Activated T-helper 2 cell treated with anti-CD3 and anti-CD28 coated beads, Interferon-gamma antibody, Interleukin-2, Interleukin-4, amounts not matched to agents 10 μg/mL and 5 μg/mL and 100 μg/mL, durations not matched to agents 14 hours and 24 hours and 36 hours (primary cell): Measurements from ENCODE around the gene CATSPER3. TPM values are rescaled to one million over a fixed set of nuclear protein-coding genes. Genes with fewer than 3 reads are reported as not detected.

Experiments used
- DNase-seq: peaks from one replicate; pipeline ENCODE4 v3.0.0; 2021; ENCODE audit warnings: low spot score
- H3K27ac Mint-ChIP-seq: one replicate; pipeline ENCODE4 v1.8.0; 2021; ENCODE audit warnings: mixed read lengths
- H3K27me3 Mint-ChIP-seq: one replicate; pipeline ENCODE4 v1.8.0; 2021; ENCODE audit warnings: low read depth, mixed read lengths
- H3K36me3 Mint-ChIP-seq: one replicate; pipeline ENCODE4 v1.8.0; 2021; ENCODE audit warnings: low read depth, mixed read lengths
- H3K4me1 Mint-ChIP-seq: one replicate; pipeline ENCODE4 v1.8.0; 2021; ENCODE audit warnings: low read depth, mixed read lengths
- H3K4me3 Mint-ChIP-seq: one replicate; pipeline ENCODE4 v1.8.0; 2021; ENCODE audit warnings: low read depth, mild to moderate bottlenecking, moderate library complexity, mixed read lengths
- H3K9me3 Mint-ChIP-seq: one replicate; pipeline ENCODE4 v1.8.0; 2021; ENCODE audit warnings: mixed read lengths
- intact Hi-C: fragments of 100-400 bp; cut with micrococcal nuclease; formaldehyde crosslinking; loops from one replicate; pipeline ENCODE4 v1.15.1; 2023
- total RNA-seq: library from RNA; stranded (reverse); gene quantifications from 2 replicates; pipeline ENCODE4 v1.2.3, GENCODE V29; 2022

The CATSPER3 gene
- 0.34 and 0.90 TPM in 2 replicates for total RNA-seq

DNA sequence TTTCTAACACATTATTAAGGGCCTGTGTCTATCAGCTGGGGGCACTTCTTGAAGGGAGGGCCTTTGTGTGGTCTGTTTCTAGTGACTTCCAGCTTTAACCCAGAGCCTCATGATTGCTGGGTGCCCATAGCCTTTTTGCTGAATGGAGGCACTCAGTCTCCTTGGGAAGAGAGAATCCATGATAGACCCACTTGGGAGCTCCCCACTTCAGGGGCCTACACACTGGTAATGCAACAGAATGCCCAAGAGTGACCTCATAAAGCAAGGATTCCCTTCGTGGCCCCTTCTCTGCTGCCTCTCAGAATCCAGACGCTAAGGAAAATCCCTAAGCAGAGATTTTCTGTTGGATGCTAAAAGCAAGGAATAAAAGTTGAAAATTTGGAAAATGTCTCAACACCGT is at the start of gene CATSPER3:
Gene CATSPER3 (plus strand): TSS at position 301 of the 400 bp plus-strand sequence. CDS start 85 bp downstream, at position 386.
- intact Hi-C loops: no loop called here
- H3K9me3 Mint-ChIP-seq: no peaks in the 10 kb centered on the region

DNA sequence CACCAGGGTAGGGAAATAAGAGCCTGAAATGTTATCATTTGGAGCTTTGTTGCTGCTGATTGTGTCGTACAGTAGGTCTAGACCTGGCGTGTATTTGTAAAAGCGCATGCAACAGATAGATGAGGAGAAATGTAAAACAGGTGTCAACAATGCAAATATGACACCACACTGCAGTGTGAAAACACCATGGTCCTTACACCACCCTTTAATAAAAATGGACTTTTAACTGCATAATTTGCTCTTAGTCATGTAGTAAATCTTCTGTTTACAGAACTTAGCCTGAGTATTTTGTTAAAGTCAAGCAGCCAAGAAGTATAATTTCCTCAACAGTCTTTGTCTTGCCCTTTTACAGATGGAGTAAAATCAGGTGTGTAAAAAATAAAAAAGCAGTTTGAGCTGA is 48.8 kb upstream of the CATSPER3 start:
- intact Hi-C loops: no loop called here
- Mint-ChIP-seq H3K36me3 (peaks cover 47% of the 10 kb centered on the region), H3K9me3 (no peaks in the 10 kb centered on the region), H3K4me3 (no peak overlapping the region), H3K4me1 (peaks cover 41% of the 10 kb centered on the region), H3K27me3 (no peaks in the 10 kb centered on the region), H3K27ac (peak overlapping the region; percentile 54)
- no peak for DNase-seq

More for the DNA sequence above, at the start of gene CATSPER3:
- Mint-ChIP-seq H3K36me3 (peaks cover 28% of the 10 kb centered on the region), H3K4me1 (peaks cover 28% of the 10 kb centered on the region), H3K27me3 (no peaks in the 10 kb centered on the region), H3K4me3 (no peak within 1 kb of the TSS), H3K27ac (no peak within 1 kb of the TSS)
- no peak for DNase-seq

- Mint-ChIP-seq H3K4me1 (peaks cover 41% of the 10 kb centered on the region), H3K36me3 (peaks cover 43% of the 10 kb centered on the region), H3K9me3 (no peaks in the 10 kb centered on the region), H3K27ac (peak overlapping the region; percentile 77), H3K4me3 (no peak overlapping the region), H3K27me3 (no peaks in the 10 kb centered on the region)
- intact Hi-C loops: loop anchor here (1.0 kb wide), 2 partner anchors 16 to 44 kb away; partner anchors contain the start of gene PCBD2
- DNase-seq: no peak
These were observed 46.7 kb upstream of the CATSPER3 start for GRCh38 chr5:134920848-134921575.

GRCh38 chr5:134932508-134932907 is 35.2 kb upstream of the CATSPER3 start:
- no peak for DNase-seq
- H3K36me3 Mint-ChIP-seq: peaks cover 29% of the 10 kb centered on the region
- H3K9me3 Mint-ChIP-seq: no peaks in the 10 kb centered on the region
- H3K4me1 Mint-ChIP-seq: no peaks in the 10 kb centered on the region
- intact Hi-C loops: no loop called here
- no peak overlapping the region for H3K4me3 Mint-ChIP-seq
- H3K27ac Mint-ChIP-seq: no peak overlapping the region
- H3K27me3 Mint-ChIP-seq: no peaks in the 10 kb centered on the region

DNA sequence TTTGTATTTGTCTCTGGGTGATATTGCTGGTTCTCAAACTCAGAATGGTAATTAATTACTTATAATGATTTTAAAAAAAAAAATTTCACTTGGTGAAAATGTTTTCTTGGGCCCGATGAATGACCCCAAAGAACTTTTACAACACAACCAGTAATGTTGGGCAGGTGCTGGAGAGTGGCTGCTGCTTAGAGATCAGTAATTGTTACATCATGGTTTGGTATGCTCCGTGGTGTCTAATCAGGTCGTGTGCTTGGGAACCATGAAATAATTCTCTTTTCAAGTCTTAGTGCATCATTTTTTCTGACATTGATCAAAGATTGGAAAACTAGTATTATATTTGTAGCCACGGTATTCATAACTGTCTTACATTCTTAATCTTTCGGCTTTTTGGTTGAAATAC is 33.5 kb upstream of the CATSPER3 start:
- no peaks in the 10 kb centered on the region for H3K9me3 Mint-ChIP-seq
- no peaks in the 10 kb centered on the region for H3K27me3 Mint-ChIP-seq
- H3K4me1 Mint-ChIP-seq: no peaks in the 10 kb centered on the region
- H3K4me3 Mint-ChIP-seq: no peak overlapping the region
- intact Hi-C loops: no loop called here
- H3K27ac Mint-ChIP-seq: no peak overlapping the region
- DNase-seq: no peak
- peaks cover 29% of the 10 kb centered on the region for H3K36me3 Mint-ChIP-seq

GRCh38 chr5:134935711-134936602 is 31.8 kb upstream of the CATSPER3 start:
- H3K27me3 Mint-ChIP-seq: no peaks in the 10 kb centered on the region
- H3K4me3 Mint-ChIP-seq: no peak overlapping the region
- H3K27ac Mint-ChIP-seq: no peak overlapping the region
- DNase-seq: no peak
- peaks cover 24% of the 10 kb centered on the region for H3K36me3 Mint-ChIP-seq
- H3K4me1 Mint-ChIP-seq: no peaks in the 10 kb centered on the region
- intact Hi-C loops: no loop called here
- H3K9me3 Mint-ChIP-seq: no peaks in the 10 kb centered on the region

DNA sequence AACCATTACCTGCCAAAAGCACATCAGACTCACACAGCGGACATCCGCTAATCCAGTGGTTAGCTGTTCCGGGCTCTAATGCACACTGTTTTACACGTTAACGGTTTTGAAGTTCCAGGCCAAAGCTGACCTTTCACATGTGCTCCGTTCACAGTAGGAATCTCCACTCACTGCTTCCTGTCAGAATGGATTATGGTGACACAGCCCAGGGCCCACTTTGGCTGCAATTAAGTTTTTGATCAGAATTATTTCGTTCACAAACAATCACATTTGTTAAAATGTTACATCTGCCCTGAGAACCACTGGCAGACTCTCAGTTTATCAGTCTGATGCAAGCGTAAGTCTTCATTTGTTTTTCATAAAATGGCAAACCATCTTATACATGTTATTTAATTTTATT is 30.2 kb upstream of the CATSPER3 start:
- no peak overlapping the region for H3K4me3 Mint-ChIP-seq
- H3K27ac Mint-ChIP-seq: no peak overlapping the region
- H3K9me3 Mint-ChIP-seq: no peaks in the 10 kb centered on the region
- no peaks in the 10 kb centered on the region for H3K4me1 Mint-ChIP-seq
- intact Hi-C loops: no loop called here
- DNase-seq: no peak
- no peaks in the 10 kb centered on the region for H3K27me3 Mint-ChIP-seq
- H3K36me3 Mint-ChIP-seq: peaks cover 22% of the 10 kb centered on the region

GRCh38 chr5:134938030-134938429 is 29.7 kb upstream of the CATSPER3 start:
- Mint-ChIP-seq H3K27ac (no peak overlapping the region), H3K9me3 (no peaks in the 10 kb centered on the region), H3K36me3 (peaks cover 23% of the 10 kb centered on the region), H3K27me3 (no peaks in the 10 kb centered on the region), H3K4me1 (no peaks in the 10 kb centered on the region), H3K4me3 (no peak overlapping the region)
- DNase-seq: no peak
- intact Hi-C loops: no loop called here

- intact Hi-C loops: no loop called here
- H3K4me1 Mint-ChIP-seq: no peaks in the 10 kb centered on the region
- H3K4me3 Mint-ChIP-seq: no peak overlapping the region
- H3K27ac Mint-ChIP-seq: no peak overlapping the region
- H3K27me3 Mint-ChIP-seq: no peaks in the 10 kb centered on the region
- H3K9me3 Mint-ChIP-seq: no peaks in the 10 kb centered on the region
- peaks cover 19% of the 10 kb centered on the region for H3K36me3 Mint-ChIP-seq
- DNase-seq: no peak
These were observed 28.2 kb upstream of the CATSPER3 start for GRCh38 chr5:134939500-134939899.

DNA sequence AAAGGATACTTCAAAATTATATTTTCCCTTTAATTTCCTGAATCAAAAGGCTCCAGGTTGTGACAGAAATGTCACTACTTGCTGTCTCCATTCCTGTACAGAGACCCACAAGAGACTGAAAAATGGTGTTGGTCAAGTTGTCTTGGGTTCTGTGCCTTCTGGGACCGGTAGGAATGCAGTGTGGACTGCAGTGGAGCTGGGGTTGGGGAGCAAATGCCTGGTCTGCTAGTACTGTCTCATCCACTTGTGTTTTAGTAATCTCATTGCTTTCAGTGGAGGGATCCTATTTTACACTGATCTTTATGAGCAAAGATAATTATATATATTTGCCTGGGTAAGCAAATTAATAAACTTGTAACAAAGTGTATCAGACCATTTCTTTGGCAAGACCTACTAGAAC is 24.2 kb upstream of the CATSPER3 start:
- no peaks in the 10 kb centered on the region for H3K4me1 Mint-ChIP-seq
- no peak overlapping the region for H3K27ac Mint-ChIP-seq
- H3K27me3 Mint-ChIP-seq: no peaks in the 10 kb centered on the region
- H3K9me3 Mint-ChIP-seq: no peaks in the 10 kb centered on the region
- intact Hi-C loops: no loop called here
- no peak overlapping the region for H3K4me3 Mint-ChIP-seq
- no peak for DNase-seq
- H3K36me3 Mint-ChIP-seq: peaks cover 8% of the 10 kb centered on the region

DNA sequence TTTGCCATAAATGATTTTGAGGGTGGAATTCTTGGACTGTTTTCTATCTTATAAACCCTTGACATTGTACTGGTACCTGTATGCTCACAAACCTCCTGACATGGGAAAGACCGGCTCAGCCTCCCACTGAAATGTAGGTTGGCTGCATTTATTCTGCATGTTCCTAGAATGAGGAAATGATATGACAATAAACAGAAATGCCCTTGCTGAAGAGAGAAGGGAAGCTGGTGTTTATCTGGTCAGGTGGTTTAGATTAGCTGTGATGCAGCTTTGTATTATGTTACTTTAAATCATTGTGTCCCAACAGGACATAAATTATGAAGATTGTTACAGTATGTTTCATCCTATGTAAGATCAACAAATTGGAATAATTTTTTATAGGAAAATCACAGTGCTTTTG is 23.1 kb upstream of the CATSPER3 start:
- intact Hi-C loops: no loop called here
- Mint-ChIP-seq H3K27ac (no peak overlapping the region), H3K9me3 (no peaks in the 10 kb centered on the region), H3K27me3 (no peaks in the 10 kb centered on the region), H3K4me3 (no peak overlapping the region), H3K36me3 (peaks cover 8% of the 10 kb centered on the region), H3K4me1 (no peaks in the 10 kb centered on the region)
- no peak for DNase-seq

DNA sequence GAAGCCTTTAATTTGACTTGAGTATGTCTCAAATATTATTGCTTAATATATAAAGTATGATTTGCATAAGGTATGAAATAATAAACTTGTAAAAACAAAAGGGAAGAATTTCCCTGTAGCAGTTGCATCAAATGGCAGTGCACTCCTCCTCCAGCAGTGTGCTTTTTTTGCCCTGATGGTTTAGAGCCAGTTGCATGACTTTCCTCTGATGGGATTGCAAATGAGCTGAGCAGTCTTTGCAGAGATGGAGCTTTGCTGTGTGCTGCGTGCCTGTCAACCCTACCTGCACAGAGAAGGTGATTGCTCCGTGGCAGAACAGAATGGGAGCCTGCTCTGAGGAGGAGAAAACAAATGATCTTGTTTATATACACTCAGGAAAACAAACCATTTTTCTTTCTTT is 22.7 kb upstream of the CATSPER3 start:
- Mint-ChIP-seq H3K4me3 (no peak overlapping the region), H3K27me3 (no peaks in the 10 kb centered on the region), H3K4me1 (no peaks in the 10 kb centered on the region)

DNA sequence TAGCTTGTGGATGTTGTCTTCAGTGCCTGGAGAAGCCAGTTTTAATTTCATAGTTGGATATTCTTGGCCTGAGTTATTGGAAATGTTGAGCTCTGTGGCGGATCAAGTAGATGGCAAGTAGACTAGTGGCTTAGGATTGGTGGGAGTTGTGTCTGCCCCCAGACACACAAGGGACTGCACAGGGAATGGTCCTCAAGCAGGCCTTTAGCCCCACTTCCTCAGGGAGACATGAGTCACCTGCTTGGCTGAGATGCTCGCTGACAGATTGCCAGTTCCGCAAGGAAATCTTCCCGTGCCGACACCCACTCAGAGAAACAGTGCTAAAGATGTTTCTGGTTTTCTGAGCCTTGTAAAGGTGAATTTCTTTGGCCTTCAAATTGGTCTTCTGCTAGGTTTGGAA is 18.8 kb upstream of the CATSPER3 start:
- no peak for DNase-seq
- H3K36me3 Mint-ChIP-seq: peaks cover 6% of the 10 kb centered on the region
- H3K27ac Mint-ChIP-seq: no peak overlapping the region
- intact Hi-C loops: no loop called here
- H3K27me3 Mint-ChIP-seq: no peaks in the 10 kb centered on the region
- peaks cover 6% of the 10 kb centered on the region for H3K9me3 Mint-ChIP-seq
- H3K4me3 Mint-ChIP-seq: no peak overlapping the region
- H3K4me1 Mint-ChIP-seq: no peaks in the 10 kb centered on the region

More for the DNA sequence above, 22.7 kb upstream of the CATSPER3 start:
- Mint-ChIP-seq H3K9me3 (no peaks in the 10 kb centered on the region), H3K27ac (no peak overlapping the region), H3K36me3 (peaks cover 8% of the 10 kb centered on the region)
- no peak for DNase-seq
- intact Hi-C loops: no loop called here
